ENCODE data around the gene IGFL2. TPM values are rescaled to one million over a fixed set of nuclear protein-coding genes. Genes with fewer than 3 reads are reported as not detected.
"Not testable (repeated sequence)": the region's sequence is repeated elsewhere in the genome, so short reads cannot be mapped to it uniquely, and the experiment has no call there.

IGFL2 gene
- not detected in 2 replicates for total RNA-seq (ENCODE audit: low replicate concordance)

GRCh38 chr19:46147791-46148288, at the start of gene IGFL2:
IGFL2 (plus strand) TSS chr19:46148238; CDS start chr19:46148279, 41 bp downstream.
- no peak within 1 kb of the TSS for H3K4me3 Mint-ChIP-seq
- DNase-seq (ENCODE audit: low spot score) = no peak
- no peak within 1 kb of the TSS for H3K27ac Mint-ChIP-seq
- H3K9me3 ChIP-seq (ENCODE audit: low read depth) = no peaks in the 10 kb centered on the region
- no peaks in the 10 kb centered on the region for H3K36me3 ChIP-seq
- H3K27me3 Mint-ChIP-seq (ENCODE audit: insufficient read depth, low read depth) = peaks cover 2% of the 10 kb centered on the region
- no peak for TF ChIP-seq EZH2phosphoT487 (IDR thresholded peaks at IDR 0.05)
- no peak for TF ChIP-seq EZH2 (IDR thresholded peaks at IDR 0.05)
- no peak for TF ChIP-seq CTCF (IDR thresholded peaks at IDR 0.05)
- H3K4me2 ChIP-seq = no peak within 1 kb of the TSS
- no peaks in the 10 kb centered on the region for H3K79me2 ChIP-seq (ENCODE audit: low read depth)
- H3K27ac ChIP-seq = no peak within 1 kb of the TSS
- no peaks in the 10 kb centered on the region for H3K9me3 Mint-ChIP-seq
- no peaks in the 10 kb centered on the region for H4K20me1 ChIP-seq (ENCODE audit: low read depth)
- H3K4me1 ChIP-seq = no peaks in the 10 kb centered on the region
- no peaks in the 10 kb centered on the region for H3K4me1 Mint-ChIP-seq
- H3K36me3 Mint-ChIP-seq = no peaks in the 10 kb centered on the region
- H3K27me3 ChIP-seq = no peaks in the 10 kb centered on the region
- no peaks in the 10 kb centered on the region for H3F3A ChIP-seq (ENCODE audit: low read depth)
- H2AFZ ChIP-seq (replicated peaks) = no peak within 1 kb of the TSS
- no peak within 1 kb of the TSS for H3K4me3 ChIP-seq
- H3K9ac ChIP-seq = no peak within 1 kb of the TSS

GRCh38 chr19:46100344-46100743, 47.7 kb upstream of the IGFL2 start:
- TF ChIP-seq CTCF (IDR thresholded peaks at IDR 0.05) = no peak
- no peak for TF ChIP-seq EZH2phosphoT487 (IDR thresholded peaks at IDR 0.05)
- no peak for TF ChIP-seq EZH2 (IDR thresholded peaks at IDR 0.05)
- H3K9me3 Mint-ChIP-seq = peaks cover 16% of the 10 kb centered on the region
- DNase-seq (ENCODE audit: low spot score) = no peak

GRCh38 chr19:46101293-46101692, 46.7 kb upstream of the IGFL2 start:
- no peaks in the 10 kb centered on the region for H3K36me3 ChIP-seq
- no peaks in the 10 kb centered on the region for H3K36me3 Mint-ChIP-seq
- no peak overlapping the region for H3K4me2 ChIP-seq
- no peaks in the 10 kb centered on the region for H4K20me1 ChIP-seq (ENCODE audit: low read depth)
- no peak overlapping the region for H3K4me3 Mint-ChIP-seq
- H3K79me2 ChIP-seq (ENCODE audit: low read depth) = no peaks in the 10 kb centered on the region
- H3K27me3 Mint-ChIP-seq (ENCODE audit: insufficient read depth, low read depth) = peaks cover 6% of the 10 kb centered on the region
- peak; percentile 20 for DNase-seq (ENCODE audit: low spot score)
- H3F3A ChIP-seq (ENCODE audit: low read depth) = no peaks in the 10 kb centered on the region
- H3K27me3 ChIP-seq = no peaks in the 10 kb centered on the region
- H3K9me3 ChIP-seq (ENCODE audit: low read depth) = no peaks in the 10 kb centered on the region
- H3K9ac ChIP-seq = no peak overlapping the region
- H3K4me3 ChIP-seq = no peak overlapping the region
- no peak overlapping the region for H3K27ac ChIP-seq
- H2AFZ ChIP-seq (replicated peaks) = peak overlapping the region; percentile 52
- H3K4me1 Mint-ChIP-seq = no peaks in the 10 kb centered on the region
- peaks cover 16% of the 10 kb centered on the region for H3K9me3 Mint-ChIP-seq
- TF ChIP-seq EZH2 (IDR thresholded peaks at IDR 0.05) = no peak
- no peak for TF ChIP-seq EZH2phosphoT487 (IDR thresholded peaks at IDR 0.05)
- no peak for TF ChIP-seq CTCF (IDR thresholded peaks at IDR 0.05)
- peaks cover 4% of the 10 kb centered on the region for H3K4me1 ChIP-seq
- no peak overlapping the region for H3K27ac Mint-ChIP-seq

More at GRCh38 chr19:46100344-46100743, 47.7 kb upstream of the IGFL2 start:
- no peak overlapping the region for H3K4me2 ChIP-seq
- H3K9me3 ChIP-seq (ENCODE audit: low read depth) = no peaks in the 10 kb centered on the region
- Mint-ChIP-seq H3K36me3 (no peaks in the 10 kb centered on the region), H3K4me3 (no peak overlapping the region), H3K27ac (no peak overlapping the region), H3K4me1 (no peaks in the 10 kb centered on the region), H3K27me3 (ENCODE audit: insufficient read depth, low read depth) (peaks cover 6% of the 10 kb centered on the region)
- no peak overlapping the region for H3K4me3 ChIP-seq
- H2AFZ ChIP-seq (replicated peaks) = no peak overlapping the region
- H3K79me2 ChIP-seq (ENCODE audit: low read depth) = no peaks in the 10 kb centered on the region
- no peaks in the 10 kb centered on the region for H3K27me3 ChIP-seq
- H3K9ac ChIP-seq = no peak overlapping the region
- no peak overlapping the region for H3K27ac ChIP-seq
- H4K20me1 ChIP-seq (ENCODE audit: low read depth) = no peaks in the 10 kb centered on the region
- H3F3A ChIP-seq (ENCODE audit: low read depth) = no peaks in the 10 kb centered on the region
- peaks cover 4% of the 10 kb centered on the region for H3K4me1 ChIP-seq
- no peaks in the 10 kb centered on the region for H3K36me3 ChIP-seq

- not testable (repeated sequence) for H3K27ac ChIP-seq; H3F3A ChIP-seq (ENCODE audit: low read depth); H3K4me3 Mint-ChIP-seq; H4K20me1 ChIP-seq (ENCODE audit: low read depth); H3K79me2 ChIP-seq (ENCODE audit: low read depth); H3K4me2 ChIP-seq; H3K27me3 ChIP-seq; H3K9me3 Mint-ChIP-seq; H3K27me3 Mint-ChIP-seq (ENCODE audit: insufficient read depth, low read depth); H3K9me3 ChIP-seq (ENCODE audit: low read depth); H3K36me3 ChIP-seq; H3K36me3 Mint-ChIP-seq; H3K27ac Mint-ChIP-seq; H2AFZ ChIP-seq (replicated peaks); H3K4me1 ChIP-seq; DNase-seq (ENCODE audit: low spot score); H3K4me1 Mint-ChIP-seq; H3K9ac ChIP-seq; H3K4me3 ChIP-seq
Observed at GRCh38 chr19:46102333-46102732, 45.7 kb upstream of the IGFL2 start.
